Left ventricle myocardium inferior (tissue), 1 donor: ENCODE measurements around the gene PRKCE. TPM values are rescaled to one million over a fixed set of nuclear protein-coding genes. Genes with fewer than 3 reads are reported as not detected.
A peak's percentile ranks its signal among the peaks of the same experiment; 100 is the strongest.

Experiments
- DNase-seq: peaks from one replicate; pipeline ENCODE4 v3.0.0-alpha.2; 2020
- H3K27ac ChIP-seq: fragments of 200-600 bp; replicated peaks from 2 replicates; pipeline ENCODE4 v1.8.0; 2021
- H3K27me3 ChIP-seq: fragments of 200-600 bp; 2 replicates; pipeline ENCODE4 v1.8.0; 2021; ENCODE audit warnings: low read depth
- H3K36me3 ChIP-seq: fragments of 200-600 bp; 2 replicates; pipeline ENCODE4 v1.8.0; 2021
- H3K4me1 ChIP-seq: fragments of 200-600 bp; 2 replicates; pipeline ENCODE4 v1.8.0; 2021
- H3K4me3 ChIP-seq: fragments of 200-600 bp; 2 replicates; pipeline ENCODE4 v1.8.0; 2021; ENCODE audit warnings: mild to moderate bottlenecking, moderate library complexity
- H3K9me3 ChIP-seq: fragments of 200-600 bp; replicated peaks from 2 replicates; pipeline ENCODE4 v1.8.0; 2021
- CTCF ChIP-seq: fragments of 200-600 bp; IDR thresholded peaks from 2 replicates; pipeline ENCODE4 v1.8.0; 2021; ENCODE audit warnings: antibody characterized with exemption, mild to moderate bottlenecking, borderline replicate concordance
- intact Hi-C: fragments of 100-400 bp; cut with micrococcal nuclease; formaldehyde crosslinking; loops from one replicate; pipeline ENCODE4 v1.11.0; 2022
- total RNA-seq: library from RNA; stranded (reverse); fragmentation: NEBNext Ultra II Directional; extraction: Animal tissue kit (Norgen Biotek cat#: 25700); gene quantifications from one replicate; pipeline ENCODE4 v1.2.1, GENCODE V29; 2021
- donor health status: DM: no; HTN: yes; CAD: no; lungs with severe emphysema.

PRKCE gene
- total RNA-seq, 1 donor from 2014 or later: 14.7 TPM

- DNase-seq: no peak
- Histone ChIP-seq H3K27me3 (no peaks in the 10 kb centered on the region), H3K27ac (peak overlapping the region; percentile 13), H3K4me3 (no peak overlapping the region), H3K4me1 (peaks cover 18% of the 10 kb centered on the region), H3K36me3 (no peaks in the 10 kb centered on the region), H3K9me3 (no peaks in the 10 kb centered on the region)
- intact Hi-C loops: no loop called here
- no peak for TF ChIP-seq CTCF
Measured at GRCh38 chr2:45614871-45615415, 36.5 kb upstream of the PRKCE start.

- no peak overlapping the region for H3K4me3 ChIP-seq
- H3K4me1 ChIP-seq: peaks cover under 1% of the 10 kb centered on the region
- no peaks in the 10 kb centered on the region for H3K27me3 ChIP-seq
- no peak for DNase-seq
- intact Hi-C loops: no loop called here
- no peak for TF ChIP-seq CTCF
- H3K9me3 ChIP-seq: no peaks in the 10 kb centered on the region
- no peak overlapping the region for H3K27ac ChIP-seq
- no peaks in the 10 kb centered on the region for H3K36me3 ChIP-seq
Measured at GRCh38 chr2:45616658-45617411, 34.6 kb upstream of the PRKCE start.

GRCh38 chr2:45617496-45617895 lies 34.0 kb upstream of the PRKCE start:
- no peak overlapping the region for H3K4me3 ChIP-seq
- no peak overlapping the region for H3K27ac ChIP-seq
- intact Hi-C loops: no loop called here
- no peaks in the 10 kb centered on the region for H3K36me3 ChIP-seq
- no peak for TF ChIP-seq CTCF
- no peak for DNase-seq
- no peaks in the 10 kb centered on the region for H3K4me1 ChIP-seq
- H3K9me3 ChIP-seq: no peaks in the 10 kb centered on the region
- no peaks in the 10 kb centered on the region for H3K27me3 ChIP-seq

GRCh38 chr2:45622336-45623075 lies 29.0 kb upstream of the PRKCE start:
- intact Hi-C loops: no loop called here
- H3K4me1 ChIP-seq: no peaks in the 10 kb centered on the region
- no peak for TF ChIP-seq CTCF
- no peak overlapping the region for H3K27ac ChIP-seq
- no peak for DNase-seq
- no peaks in the 10 kb centered on the region for H3K36me3 ChIP-seq
- no peaks in the 10 kb centered on the region for H3K9me3 ChIP-seq
- no peak overlapping the region for H3K4me3 ChIP-seq
- H3K27me3 ChIP-seq: no peaks in the 10 kb centered on the region

- DNase-seq: no peak
- no peaks in the 10 kb centered on the region for H3K27me3 ChIP-seq
- H3K4me3 ChIP-seq: no peak overlapping the region
- intact Hi-C loops: no loop called here
- TF ChIP-seq CTCF: no peak
- no peak overlapping the region for H3K27ac ChIP-seq
- H3K36me3 ChIP-seq: no peaks in the 10 kb centered on the region
- no peaks in the 10 kb centered on the region for H3K9me3 ChIP-seq
- no peaks in the 10 kb centered on the region for H3K4me1 ChIP-seq
Measured at GRCh38 chr2:45623098-45623497, 28.4 kb upstream of the PRKCE start.
